ENCODE results near the gene ADGRG1. TPM values are rescaled to one million over a fixed set of nuclear protein-coding genes. Genes with fewer than 3 reads are reported as not detected.

Gene ADGRG1
- total RNA-seq, 2 donors from 2014 or later = 0.64 TPM

GRCh38 chr16:57622361-57623250 lies 5.8 kb upstream of the ADGRG1 start:
- no peak for DNase-seq
- peaks cover 3% of the 10 kb centered on the region for H3K27me3 Mint-ChIP-seq (ENCODE audit: insufficient read depth)
- WGBS, 2 experiments (ENCODE audit: insufficient coverage in 1 of 2, insufficient read length in 1 of 2) = 88 to 89% methylated on average over 9 to 16 of the region's 16 CpGs
- H3K4me3 Mint-ChIP-seq = no peak overlapping the region
- Histone ChIP-seq H3K9ac (ENCODE audit: extremely low read depth, low read length, poor library complexity, severe bottlenecking) (no peak overlapping the region), H3K4me1 (ENCODE audit: control insufficient read depth, insufficient read depth, low read length) (peaks cover under 1% of the 10 kb centered on the region), H3K27ac (ENCODE audit: low read depth, low read length) (no peak overlapping the region), H3K36me3 (ENCODE audit: control insufficient read depth, insufficient read depth, low read length) (no peaks in the 10 kb centered on the region), H3K9me3 (ENCODE audit: control insufficient read depth, low read length) (no peaks in the 10 kb centered on the region), H3K4me3 (ENCODE audit: low read length) (no peak overlapping the region), H3K27me3 (ENCODE audit: control insufficient read depth, insufficient read depth, low read length, poor library complexity, severe bottlenecking) (no peaks in the 10 kb centered on the region)
- no peak overlapping the region for H3K27ac Mint-ChIP-seq
- H3K4me1 Mint-ChIP-seq = peaks cover 6% of the 10 kb centered on the region
- H3K9me3 Mint-ChIP-seq = no peaks in the 10 kb centered on the region
- no peak for TF ChIP-seq CTCF (conservative IDR thresholded peaks at IDR 0.05)
- H3K36me3 Mint-ChIP-seq (ENCODE audit: low read depth) = no peaks in the 10 kb centered on the region

DNA sequence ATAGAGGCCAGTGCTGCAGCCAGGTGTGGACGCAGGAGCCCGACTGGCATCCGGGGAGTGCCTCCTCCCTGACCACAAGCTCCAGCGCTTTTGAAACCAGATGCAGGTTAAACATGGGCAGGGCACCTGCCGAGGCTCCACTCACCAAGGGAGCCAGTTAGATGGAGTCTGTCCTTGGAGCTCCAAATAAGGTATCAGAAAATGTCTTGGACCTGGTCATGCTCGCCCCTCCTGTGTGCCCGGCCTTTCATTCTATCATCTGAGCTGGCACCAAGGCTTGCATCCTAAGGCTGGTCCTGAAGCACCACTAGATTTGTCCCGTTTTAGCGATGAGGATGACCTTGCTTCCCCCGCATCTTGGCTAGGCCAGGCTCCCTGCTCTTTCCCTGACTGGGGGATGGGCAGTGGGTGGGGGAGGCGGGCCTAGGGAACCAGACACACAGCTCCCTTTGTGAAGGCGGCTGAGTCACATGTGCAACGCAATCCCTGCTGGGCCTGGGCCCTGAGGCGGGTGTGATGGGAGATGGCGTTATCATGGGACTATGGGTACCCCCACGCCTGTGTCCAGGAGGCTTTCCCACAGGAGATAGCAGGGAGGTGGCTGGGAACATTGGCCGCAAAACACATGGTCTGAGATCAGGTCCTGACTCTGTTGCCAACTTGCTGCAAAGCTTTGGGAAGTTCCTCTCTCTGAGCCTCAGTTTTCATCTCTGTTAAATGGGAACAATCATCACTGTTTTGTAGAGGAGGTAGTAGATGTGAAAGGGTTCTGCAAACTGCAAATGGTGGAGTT lies 5.0 kb upstream of the ADGRG1 start:
- TF ChIP-seq CTCF (conservative IDR thresholded peaks at IDR 0.05) = no peak
- Histone ChIP-seq H3K27ac (ENCODE audit: low read depth, low read length) (no peak overlapping the region), H3K9me3 (ENCODE audit: control insufficient read depth, low read length) (no peaks in the 10 kb centered on the region), H3K27me3 (ENCODE audit: control insufficient read depth, insufficient read depth, low read length, poor library complexity, severe bottlenecking) (no peaks in the 10 kb centered on the region), H3K9ac (ENCODE audit: extremely low read depth, low read length, poor library complexity, severe bottlenecking) (no peak overlapping the region), H3K36me3 (ENCODE audit: control insufficient read depth, insufficient read depth, low read length) (no peaks in the 10 kb centered on the region), H3K4me3 (ENCODE audit: low read length) (no peak overlapping the region), H3K4me1 (ENCODE audit: control insufficient read depth, insufficient read depth, low read length) (peaks cover 2% of the 10 kb centered on the region)
- Mint-ChIP-seq H3K9me3 (no peaks in the 10 kb centered on the region), H3K27me3 (ENCODE audit: insufficient read depth) (peaks cover 4% of the 10 kb centered on the region), H3K4me3 (no peak overlapping the region), H3K36me3 (ENCODE audit: low read depth) (no peaks in the 10 kb centered on the region), H3K4me1 (peaks cover 9% of the 10 kb centered on the region), H3K27ac (peak overlapping the region; percentile 30)
- 81 to 84% methylated on average over 14 to 17 of the region's 17 CpGs for WGBS, 2 experiments (ENCODE audit: insufficient coverage in 1 of 2, insufficient read length in 1 of 2)
- DNase-seq = peak; percentile 80

DNA sequence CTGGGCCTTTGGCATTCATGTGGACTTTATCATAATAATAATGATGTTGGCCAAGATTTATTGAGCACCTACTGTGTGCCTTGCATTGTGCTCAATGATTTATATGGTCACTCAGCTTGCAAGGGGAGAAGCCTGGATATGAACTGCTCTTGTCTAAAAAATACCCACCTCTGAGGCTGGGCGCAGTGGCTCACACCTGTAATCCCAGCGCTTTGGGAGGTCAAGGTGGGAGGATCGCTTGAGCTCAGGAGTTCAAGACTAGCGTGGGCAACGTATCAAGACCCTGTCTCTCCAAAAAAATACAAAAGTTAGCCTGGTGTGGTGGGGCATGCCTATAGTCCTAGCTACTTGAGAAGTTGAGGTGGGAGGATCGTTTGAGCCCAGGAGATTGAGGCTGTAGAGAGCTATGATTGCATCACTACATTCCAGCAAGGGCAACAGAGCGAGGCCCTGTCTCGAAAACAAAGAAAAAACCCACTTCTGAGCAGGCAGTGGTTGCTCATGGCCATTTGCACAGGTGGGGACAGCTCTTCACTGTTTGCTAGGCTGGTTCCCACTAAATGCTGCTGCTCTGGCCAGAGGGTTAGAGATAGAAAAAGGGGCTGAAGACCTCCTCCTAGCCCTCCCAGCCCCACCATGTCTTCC lies 4.3 kb upstream of the ADGRG1 start:
- Histone ChIP-seq H3K4me1 (ENCODE audit: control insufficient read depth, insufficient read depth, low read length) (peaks cover 2% of the 10 kb centered on the region), H3K27me3 (ENCODE audit: control insufficient read depth, insufficient read depth, low read length, poor library complexity, severe bottlenecking) (no peaks in the 10 kb centered on the region), H3K27ac (ENCODE audit: low read depth, low read length) (no peak overlapping the region), H3K36me3 (ENCODE audit: control insufficient read depth, insufficient read depth, low read length) (no peaks in the 10 kb centered on the region), H3K9ac (ENCODE audit: extremely low read depth, low read length, poor library complexity, severe bottlenecking) (no peak overlapping the region), H3K4me3 (ENCODE audit: low read length) (no peak overlapping the region), H3K9me3 (ENCODE audit: control insufficient read depth, low read length) (no peaks in the 10 kb centered on the region)
- H3K36me3 Mint-ChIP-seq (ENCODE audit: low read depth) = no peaks in the 10 kb centered on the region
- H3K4me1 Mint-ChIP-seq = peaks cover 13% of the 10 kb centered on the region
- no peak for DNase-seq
- no peak overlapping the region for H3K27ac Mint-ChIP-seq
- no peaks in the 10 kb centered on the region for H3K9me3 Mint-ChIP-seq
- H3K27me3 Mint-ChIP-seq (ENCODE audit: insufficient read depth) = peaks cover 4% of the 10 kb centered on the region
- no peak overlapping the region for H3K4me3 Mint-ChIP-seq
- 87 to 93% methylated on average over 8 of the region's 8 CpGs for WGBS, 2 experiments (ENCODE audit: insufficient coverage in 1 of 2, insufficient read length in 1 of 2)
- no peak for TF ChIP-seq CTCF (conservative IDR thresholded peaks at IDR 0.05)

Measured in endodermal cell (in vitro differentiated cells).